Measurements from ENCODE around the gene CLEC10A.
"Not testable (repeated sequence)": the region's sequence is repeated elsewhere in the genome, so short reads cannot be mapped to it uniquely, and the experiment has no call there.

DNA sequence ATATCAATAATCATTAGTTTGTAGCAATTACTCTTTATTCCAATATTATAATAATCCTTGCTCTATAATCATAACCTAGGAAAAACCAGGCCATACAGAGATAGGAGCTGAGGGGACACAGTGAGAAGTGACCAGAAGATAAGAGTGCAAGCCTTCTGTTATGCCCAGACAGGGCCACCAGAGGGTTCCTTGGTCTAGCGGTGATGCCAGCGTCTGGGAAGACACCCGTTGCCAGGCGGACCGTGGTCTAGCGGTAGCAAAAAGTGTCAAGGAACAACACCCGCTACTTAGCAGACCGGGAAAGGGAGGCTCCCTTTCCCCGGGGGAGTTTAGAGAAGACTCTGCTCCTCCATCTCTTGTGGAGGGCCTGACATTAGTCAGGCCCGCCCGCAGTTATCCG is 46.3 kb upstream of the CLEC10A start:
- TF ChIP-seq, protein P1, sequence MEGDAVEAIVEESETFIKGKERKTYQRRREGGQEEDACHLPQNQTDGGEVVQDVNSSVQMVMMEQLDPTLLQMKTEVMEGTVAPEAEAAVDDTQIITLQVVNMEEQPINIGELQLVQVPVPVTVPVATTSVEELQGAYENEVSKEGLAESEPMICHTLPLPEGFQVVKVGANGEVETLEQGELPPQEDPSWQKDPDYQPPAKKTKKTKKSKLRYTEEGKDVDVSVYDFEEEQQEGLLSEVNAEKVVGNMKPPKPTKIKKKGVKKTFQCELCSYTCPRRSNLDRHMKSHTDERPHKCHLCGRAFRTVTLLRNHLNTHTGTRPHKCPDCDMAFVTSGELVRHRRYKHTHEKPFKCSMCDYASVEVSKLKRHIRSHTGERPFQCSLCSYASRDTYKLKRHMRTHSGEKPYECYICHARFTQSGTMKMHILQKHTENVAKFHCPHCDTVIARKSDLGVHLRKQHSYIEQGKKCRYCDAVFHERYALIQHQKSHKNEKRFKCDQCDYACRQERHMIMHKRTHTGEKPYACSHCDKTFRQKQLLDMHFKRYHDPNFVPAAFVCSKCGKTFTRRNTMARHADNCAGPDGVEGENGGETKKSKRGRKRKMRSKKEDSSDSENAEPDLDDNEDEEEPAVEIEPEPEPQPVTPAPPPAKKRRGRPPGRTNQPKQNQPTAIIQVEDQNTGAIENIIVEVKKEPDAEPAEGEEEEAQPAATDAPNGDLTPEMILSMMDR (conservative IDR thresholded peaks at IDR 0.05; ENCODE audit: low read depth, low read length), result not testable (repeated sequence)
- not testable (repeated sequence) for TF ChIP-seq EZH2phosphoT487 (IDR thresholded peaks at IDR 0.05; ENCODE audit: borderline replicate concordance, low read length); EZH2 (IDR thresholded peaks at IDR 0.05; ENCODE audit: low read length, unreplicated experiment)

All from PC-3 (cell line).